ENCODE results near the gene HELZ.
"Not testable (repeated sequence)": the region's sequence is repeated elsewhere in the genome, so short reads cannot be mapped to it uniquely, and the experiment has no call there.

DNA sequence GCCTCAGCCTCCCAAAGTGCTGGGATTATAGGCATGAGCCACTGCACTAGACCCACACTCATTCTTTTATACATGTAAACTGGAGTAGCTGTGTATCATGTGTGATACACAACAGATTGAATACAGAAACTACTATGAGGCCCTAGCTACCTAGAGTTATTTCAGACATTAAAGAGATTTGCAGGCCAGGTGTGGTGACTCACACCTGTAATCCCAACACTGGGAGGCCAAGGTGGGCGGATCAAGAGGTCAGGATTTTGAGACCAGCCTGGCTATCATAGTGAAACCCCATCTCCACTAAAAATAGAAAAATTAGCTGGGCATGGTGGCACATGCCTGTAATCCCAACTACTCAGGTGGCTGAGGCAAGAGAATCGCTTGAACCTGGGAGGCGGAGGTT, 41.8 kb upstream of the HELZ start:
- TF ChIP-seq RNF2 (IDR thresholded peaks at IDR 0.05; ENCODE audit: borderline replicate concordance, low read depth); KDM1A (IDR thresholded peaks at IDR 0.05; ENCODE audit: low read depth); HOXB5 (CRISPR knock-in tag; IDR thresholded peaks at IDR 0.05); CTCF (IDR thresholded peaks at IDR 0.05); MAFK (IDR thresholded peaks at IDR 0.05; ENCODE audit: partially characterized antibody); SMC3 (IDR thresholded peaks at IDR 0.05); EHMT2 (IDR thresholded peaks at IDR 0.05; ENCODE audit: low read depth); ZSCAN20 (CRISPR knock-in tag; IDR thresholded peaks at IDR 0.05); ESRRA (IDR thresholded peaks at IDR 0.05; ENCODE audit: borderline replicate concordance, low read length); POLR2AphosphoS2 (conservative IDR thresholded peaks at IDR 0.05; ENCODE audit: low read length); KDM5A (IDR thresholded peaks at IDR 0.05); RAD21 (conservative IDR thresholded peaks at IDR 0.05 in 1 of 2, IDR thresholded peaks at IDR 0.05 in 1 of 2); PHF8 (IDR thresholded peaks at IDR 0.05; ENCODE audit: borderline replicate concordance, low read depth): not testable (repeated sequence)
- TF ChIP-seq, protein P1, sequence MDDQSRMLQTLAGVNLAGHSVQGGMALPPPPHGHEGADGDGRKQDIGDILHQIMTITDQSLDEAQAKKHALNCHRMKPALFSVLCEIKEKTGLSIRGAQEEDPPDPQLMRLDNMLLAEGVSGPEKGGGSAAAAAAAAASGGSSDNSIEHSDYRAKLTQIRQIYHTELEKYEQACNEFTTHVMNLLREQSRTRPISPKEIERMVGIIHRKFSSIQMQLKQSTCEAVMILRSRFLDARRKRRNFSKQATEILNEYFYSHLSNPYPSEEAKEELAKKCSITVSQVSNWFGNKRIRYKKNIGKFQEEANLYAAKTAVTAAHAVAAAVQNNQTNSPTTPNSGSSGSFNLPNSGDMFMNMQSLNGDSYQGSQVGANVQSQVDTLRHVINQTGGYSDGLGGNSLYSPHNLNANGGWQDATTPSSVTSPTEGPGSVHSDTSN (IDR thresholded peaks at IDR 0.05), result not testable (repeated sequence)
